ENCODE results near the gene GRIA4. TPM values are rescaled to one million over a fixed set of nuclear protein-coding genes. Genes with fewer than 3 reads are reported as not detected.

Gene GRIA4
- total RNA-seq, 4 donors from 2014 or later: not detected

- no peaks in the 10 kb centered on the region for H3K27me3 ChIP-seq
- no peaks in the 10 kb centered on the region for H3K9me3 ChIP-seq
- no peak overlapping the region for H3K27ac ChIP-seq
- 18 to 34% methylated on average over 3 of the region's 3 CpGs for WGBS, 2 donors
- DNase-seq: no peak
- H3K4me3 ChIP-seq: no peak overlapping the region
- H3K36me3 ChIP-seq: no peaks in the 10 kb centered on the region
- intact Hi-C loops (cut with DNase I): no loop called here
- peaks cover 0 to 4% (median 0%) of the 10 kb centered on the region in 3 donors for H3K4me1 ChIP-seq
- TF ChIP-seq CTCF (IDR thresholded peaks at IDR 0.05): no peak
- TF ChIP-seq POLR2A (IDR thresholded peaks at IDR 0.05): no peak
Measured at GRCh38 chr11:105923807-105924206, 313.9 kb downstream of the GRIA4 start.

GRCh38 chr11:105929084-105929955, 319.4 kb downstream of the GRIA4 start:
- DNase-seq: no peak
- Histone ChIP-seq H3K27me3 (no peaks in the 10 kb centered on the region), H3K27ac (no peak overlapping the region), H3K4me3 (no peak overlapping the region), H3K9me3 (no peaks in the 10 kb centered on the region), H3K36me3 (no peaks in the 10 kb centered on the region), H3K4me1 (no peaks in the 10 kb centered on the region)
- 54 to 58% methylated on average over 3 of the region's 3 CpGs for WGBS, 2 donors
- TF ChIP-seq POLR2A (IDR thresholded peaks at IDR 0.05): no peak
- no peak for TF ChIP-seq CTCF (IDR thresholded peaks at IDR 0.05)
- intact Hi-C loops (cut with DNase I): no loop called here

- no peak for DNase-seq
- 64 to 73% methylated on average over 6 of the region's 6 CpGs for WGBS, 2 donors
- no peak overlapping the region for H3K4me3 ChIP-seq
- no peaks in the 10 kb centered on the region for H3K36me3 ChIP-seq
- H3K27me3 ChIP-seq: no peaks in the 10 kb centered on the region
- TF ChIP-seq POLR2A (IDR thresholded peaks at IDR 0.05) (no peak), CTCF (IDR thresholded peaks at IDR 0.05) (no peak)
- intact Hi-C loops (cut with DNase I): no loop called here
- no peak overlapping the region for H3K27ac ChIP-seq
- H3K9me3 ChIP-seq: no peaks in the 10 kb centered on the region
- H3K4me1 ChIP-seq: no peaks in the 10 kb centered on the region
Measured at GRCh38 chr11:105933695-105934094, 323.8 kb downstream of the GRIA4 start.

DNA sequence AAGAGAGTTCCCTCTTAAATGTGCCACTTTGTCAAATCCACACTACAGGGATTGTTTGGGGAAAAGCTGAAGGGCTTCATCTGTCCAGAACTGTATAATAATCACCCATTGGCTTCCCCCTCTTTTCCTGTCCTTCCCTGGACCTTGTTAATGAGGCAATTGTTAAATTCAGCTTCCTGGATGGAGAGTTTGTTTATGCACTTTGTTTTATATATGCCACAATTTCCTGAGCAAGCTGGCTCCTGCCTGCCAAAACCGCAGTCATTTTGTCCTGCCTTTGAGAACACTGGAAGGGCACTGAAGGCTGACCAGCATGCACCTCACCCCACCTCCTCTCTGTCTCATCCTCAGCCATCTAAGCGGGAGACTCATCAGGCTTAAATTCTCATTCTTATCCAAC, 325.9 kb downstream of the GRIA4 start:
- H3K27me3 ChIP-seq: no peaks in the 10 kb centered on the region
- no peaks in the 10 kb centered on the region for H3K36me3 ChIP-seq
- no peak overlapping the region for H3K27ac ChIP-seq
- H3K4me3 ChIP-seq: no peak overlapping the region
- TF ChIP-seq CTCF (IDR thresholded peaks at IDR 0.05): no peak
- no peak for TF ChIP-seq POLR2A (IDR thresholded peaks at IDR 0.05)
- DNase-seq: no peak
- WGBS, 2 donors: 19 to 31% methylated on average over 2 of the region's 2 CpGs
- intact Hi-C loops (cut with DNase I): no loop called here
- H3K9me3 ChIP-seq: no peaks in the 10 kb centered on the region
- no peaks in the 10 kb centered on the region for H3K4me1 ChIP-seq

DNA sequence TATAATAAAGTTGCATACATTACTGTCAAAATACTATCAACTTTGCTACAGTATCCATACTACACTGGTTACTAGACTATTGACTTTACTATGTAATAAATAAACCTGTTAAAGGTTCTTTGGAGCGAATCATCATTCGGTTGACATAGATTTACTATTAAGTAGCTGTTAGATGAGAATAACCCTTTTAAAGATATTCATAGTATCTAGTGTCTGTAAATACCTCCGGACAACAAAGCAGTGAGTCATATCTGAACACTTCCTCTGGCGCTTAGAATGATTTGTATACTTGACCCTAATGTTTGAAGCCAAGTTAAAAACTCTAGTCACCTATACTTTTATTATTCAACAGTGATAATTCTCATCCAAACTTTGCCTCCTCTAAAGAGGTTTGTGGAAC, 327.5 kb downstream of the GRIA4 start:
- WGBS, 2 donors: 30 to 36% methylated on average over 4 of the region's 4 CpGs
- Histone ChIP-seq H3K9me3 (no peaks in the 10 kb centered on the region), H3K36me3 (no peaks in the 10 kb centered on the region), H3K27me3 (no peaks in the 10 kb centered on the region), H3K4me1 (no peaks in the 10 kb centered on the region), H3K4me3 (no peak overlapping the region), H3K27ac (no peak overlapping the region)
- intact Hi-C loops (cut with DNase I): no loop called here
- DNase-seq: no peak
- no peak for TF ChIP-seq CTCF (IDR thresholded peaks at IDR 0.05)
